Neural cell (in vitro differentiated cells): ENCODE results near the gene SFXN4. TPM values are rescaled to one million over a fixed set of nuclear protein-coding genes. Genes with fewer than 3 reads are reported as not detected.
"Not testable (repeated sequence)": the region's sequence is repeated elsewhere in the genome, so short reads cannot be mapped to it uniquely, and the experiment has no call there.

Source experiments
- H2AFZ ChIP-seq: fragments of 200-600, 300-800 bp; sonication (generic), shearing (Covaris generic); 2 replicates; pipeline ENCODE4 v1.6.0; 2014; ENCODE audit warnings: low read depth, mild to moderate bottlenecking, antibody characterized with exemption, low read length, moderate library complexity
- H3F3A ChIP-seq: fragments of 200-600 bp; shearing (Covaris generic); 2 replicates; pipeline ENCODE4 v1.6.1; 2016; ENCODE audit warnings: mild to moderate bottlenecking, moderate library complexity, mixed read lengths, antibody characterized with exemption, low read length; ENCODE audit not compliant: insufficient read depth, poor library complexity, severe bottlenecking
- H3K27ac ChIP-seq: fragments of 200-600, 300-800 bp; sonication (generic), shearing (Covaris generic); 2 replicates; pipeline ENCODE4 v1.5.1; 2014; ENCODE audit warnings: mild to moderate bottlenecking, low read length, moderate library complexity
- H3K27me3 ChIP-seq: fragments of 300-800, 200-600 bp; sonication (generic), shearing (Covaris generic); 2 replicates; pipeline ENCODE4 v1.6.0; 2014; ENCODE audit warnings: mild to moderate bottlenecking, low read depth, low read length, moderate library complexity; ENCODE audit not compliant: insufficient read depth
- H3K36me3 ChIP-seq: fragments of 300-800, 200-600 bp; sonication (generic), shearing (Covaris generic); 2 replicates; pipeline ENCODE4 v1.5.1; 2014; ENCODE audit warnings: mild to moderate bottlenecking, antibody characterized with exemption, low read length, moderate library complexity; ENCODE audit not compliant: insufficient read depth
- H3K4me2 ChIP-seq: fragments of 300-800, 200-600 bp; sonication (generic), shearing (Covaris generic); 2 replicates; pipeline ENCODE4 v1.6.0; 2014; ENCODE audit warnings: mild to moderate bottlenecking, low read length
- H3K4me3 ChIP-seq: fragments of 300-800, 200-600 bp; sonication (generic), shearing (Covaris generic); 2 replicates; pipeline ENCODE4 v1.5.1; 2014; ENCODE audit warnings: mild to moderate bottlenecking, low read length, moderate library complexity
- H3K79me2 ChIP-seq: fragments of 200-600 bp; shearing (Covaris generic); replicated peaks from 2 replicates; pipeline ENCODE4 v1.6.0; 2014; ENCODE audit warnings: mild to moderate bottlenecking, low read length, moderate library complexity; ENCODE audit not compliant: insufficient read depth
- H3K9ac ChIP-seq: fragments of 300-800, 200-600 bp; sonication (generic), shearing (Covaris generic); 2 replicates; pipeline ENCODE4 v1.6.1; 2016; ENCODE audit warnings: mild to moderate bottlenecking, low read length, mixed read lengths
- H3K9me2 ChIP-seq: fragments of 200-600 bp; shearing (Covaris generic); 2 replicates; pipeline ENCODE4 v1.6.1; 2016; ENCODE audit warnings: mild to moderate bottlenecking, low read length, mixed read lengths; ENCODE audit not compliant: insufficient read depth
- H3K9me3 ChIP-seq: fragments of 200-600, 300-800 bp; sonication (generic), shearing (Covaris generic); 2 replicates; pipeline ENCODE4 v1.6.1; 2016; ENCODE audit warnings: mild to moderate bottlenecking, mixed run types, low read length, moderate library complexity, mixed read lengths
- H4K20me1 ChIP-seq: fragments of 200-600 bp; shearing (Covaris generic); 2 replicates; pipeline ENCODE4 v1.6.1; 2016; ENCODE audit warnings: mild to moderate bottlenecking, mixed run types; ENCODE audit not compliant: insufficient read depth
- CTCF ChIP-seq: fragments of 450-650 bp; IDR thresholded peaks from 2 replicates; pipeline ENCODE4 v1.5.1; 2014; ENCODE audit warnings: antibody characterized with exemption, mild to moderate bottlenecking, moderate library complexity; ENCODE audit not compliant: poor library complexity, severe bottlenecking
- EZH2 ChIP-seq: fragments of 200-600, 300-800 bp; shearing (Covaris generic), sonication (generic); IDR thresholded peaks from 2 replicates; pipeline ENCODE4 v1.6.1; 2014; ENCODE audit warnings: antibody characterized with exemption, low read length, borderline replicate concordance, mild to moderate bottlenecking; ENCODE audit not compliant: insufficient read depth, poor library complexity, severe bottlenecking
- MXI1 ChIP-seq: fragments of 450-650 bp; conservative IDR thresholded peaks from 2 replicates; pipeline ENCODE4 v1.6.1; 2014; ENCODE audit warnings: antibody characterized with exemption, mild to moderate bottlenecking; ENCODE audit not compliant: poor library complexity, severe bottlenecking
- POLR2AphosphoS5 ChIP-seq: IDR thresholded peaks from 2 replicates; pipeline ENCODE4 v1.6.1; 2012
- RAD21 ChIP-seq: fragments of 450-650 bp; conservative IDR thresholded peaks from 2 replicates; pipeline ENCODE4 v1.6.1; 2014; ENCODE audit warnings: antibody characterized with exemption, mild to moderate bottlenecking, moderate library complexity
- SMC3 ChIP-seq: fragments of 450-650 bp; conservative IDR thresholded peaks from 2 replicates; pipeline ENCODE4 v1.6.1; 2014; ENCODE audit warnings: antibody characterized with exemption, mild to moderate bottlenecking, moderate library complexity; ENCODE audit not compliant: poor library complexity
- TAF1 ChIP-seq: IDR thresholded peaks from 2 replicates; pipeline ENCODE4 v1.6.1; 2012; ENCODE audit warnings: low read depth
- polyA plus RNA-seq: library from polyadenylated mRNA; depleted of rRNA; stranded (reverse); fragments of >200 nt; gene quantifications from 2 replicates; pipeline ENCODE4 v1.2.3, GENCODE V29; 2014

SFXN4 gene
- polyA plus RNA-seq, 1 donor from 2014 or later, result 23.7 TPM

DNA sequence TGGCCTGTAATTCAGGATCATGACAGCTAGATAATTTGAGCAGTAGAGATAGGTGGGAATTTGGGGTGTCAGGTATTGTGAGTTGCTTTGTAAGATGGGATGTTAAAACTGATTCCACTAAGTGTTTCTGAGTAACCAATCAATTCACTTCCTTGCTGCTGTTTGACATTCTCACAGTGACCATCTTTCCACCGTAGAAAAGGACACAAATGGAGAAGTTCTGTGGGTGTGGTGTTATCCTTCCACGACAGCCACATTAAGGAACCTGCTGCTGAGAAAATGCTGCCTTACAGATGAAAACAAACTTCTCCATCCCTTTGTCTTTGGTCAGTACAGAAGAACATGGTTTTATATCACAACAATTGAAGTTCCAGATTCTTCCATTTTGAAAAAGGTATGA, 57.7 kb downstream of the SFXN4 start:
- H3K36me3 ChIP-seq, result not testable (repeated sequence)

GRCh38 chr10:119107106-119107505, 58.4 kb downstream of the SFXN4 start:
- not testable (repeated sequence) for H3K36me3 ChIP-seq, H3K9me3 ChIP-seq

More for the DNA sequence above, 57.7 kb downstream of the SFXN4 start:
- not testable (repeated sequence) for H3K27ac ChIP-seq, H3K4me3 ChIP-seq, H3F3A ChIP-seq, H4K20me1 ChIP-seq, H3K9me2 ChIP-seq, H3K9me3 ChIP-seq, H3K4me2 ChIP-seq, H3K27me3 ChIP-seq, H2AFZ ChIP-seq, H3K9ac ChIP-seq
- H3K79me2 ChIP-seq, result peaks cover 16% of the 10 kb centered on the region

DNA sequence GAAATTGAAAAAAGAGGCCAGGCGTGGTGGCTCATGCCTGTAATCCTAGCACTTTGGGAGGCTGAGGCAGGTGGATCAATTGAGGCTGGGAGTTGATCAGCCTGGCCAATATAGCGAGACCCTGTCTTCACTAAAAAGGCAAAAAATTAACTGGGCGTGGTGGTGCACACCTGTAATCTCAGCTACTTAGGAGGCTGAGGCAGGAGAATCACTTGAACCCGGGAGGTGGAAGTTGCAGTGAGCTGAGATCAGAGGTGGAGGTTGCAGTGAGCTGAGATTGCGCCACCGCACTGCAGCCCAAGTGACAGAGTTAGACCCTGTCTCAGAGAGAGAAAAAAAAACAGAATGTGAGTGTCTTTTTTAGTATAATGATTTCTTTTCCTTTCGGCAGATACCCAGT, 59.6 kb downstream of the SFXN4 start:
- H3K4me2 ChIP-seq, H3K9ac ChIP-seq, H3K4me3 ChIP-seq, H3K36me3 ChIP-seq, H4K20me1 ChIP-seq, H3K27ac ChIP-seq, H3K9me3 ChIP-seq, H2AFZ ChIP-seq, H3F3A ChIP-seq, H3K9me2 ChIP-seq, H3K27me3 ChIP-seq: not testable (repeated sequence)
- peaks cover 16% of the 10 kb centered on the region for H3K79me2 ChIP-seq

More at GRCh38 chr10:119107106-119107505, 58.4 kb downstream of the SFXN4 start:
- not testable (repeated sequence) for H3K9me2 ChIP-seq, H3K4me2 ChIP-seq, H4K20me1 ChIP-seq, H3F3A ChIP-seq, H2AFZ ChIP-seq, H3K9ac ChIP-seq, H3K27me3 ChIP-seq, H3K4me3 ChIP-seq, H3K27ac ChIP-seq
- H3K79me2 ChIP-seq, result peaks cover 16% of the 10 kb centered on the region

GRCh38 chr10:119105155-119105554, 60.4 kb downstream of the SFXN4 start:
- no peak overlapping the region for H3K27ac ChIP-seq
- H4K20me1 ChIP-seq, result no peaks in the 10 kb centered on the region
- H3F3A ChIP-seq, result no peaks in the 10 kb centered on the region
- peak overlapping the region; percentile 73 for H3K4me2 ChIP-seq
- peak overlapping the region; percentile 82 for H3K4me3 ChIP-seq
- H3K9me3 ChIP-seq, result no peaks in the 10 kb centered on the region
- peak overlapping the region; percentile 76 for H3K9ac ChIP-seq
- TF ChIP-seq POLR2AphosphoS5 (no peak), CTCF (no peak), TAF1 (no peak), EZH2 (no peak), MXI1 (no peak), RAD21 (no peak), SMC3 (no peak)
- H3K36me3 ChIP-seq, result no peaks in the 10 kb centered on the region
- H3K27me3 ChIP-seq, result no peaks in the 10 kb centered on the region
- peaks cover 16% of the 10 kb centered on the region for H3K79me2 ChIP-seq
- H3K9me2 ChIP-seq, result no peaks in the 10 kb centered on the region
- H2AFZ ChIP-seq, result no peak overlapping the region
